Prostate gland (tissue), 2 donors: Measurements from ENCODE around the gene AGTRAP.

ENCODE experiments used
- POLR2AphosphoS5 ChIP-seq: sonication (generic); formaldehyde crosslinking; IDR thresholded peaks from one replicate; pipeline ENCODE4 v1.6.1; 2017; ENCODE audit warnings: antibody characterized with exemption
- TF ChIP-seq, protein P1 (sequence below), 4 experiments: fragments of 200-600 bp in 2 of 4; fragments of 450-650 bp in 2 of 4; sonication (generic) in 2 of 4; IDR thresholded peaks; 1 replicate in 3 of 4; 2 replicates in 1 of 4; pipeline ENCODE4 v1.5.1; 2016 to 2019; ENCODE audit warnings: antibody characterized with exemption in 4 of 4, mild to moderate bottlenecking in 2 of 4, moderate library complexity in 2 of 4

DNA sequence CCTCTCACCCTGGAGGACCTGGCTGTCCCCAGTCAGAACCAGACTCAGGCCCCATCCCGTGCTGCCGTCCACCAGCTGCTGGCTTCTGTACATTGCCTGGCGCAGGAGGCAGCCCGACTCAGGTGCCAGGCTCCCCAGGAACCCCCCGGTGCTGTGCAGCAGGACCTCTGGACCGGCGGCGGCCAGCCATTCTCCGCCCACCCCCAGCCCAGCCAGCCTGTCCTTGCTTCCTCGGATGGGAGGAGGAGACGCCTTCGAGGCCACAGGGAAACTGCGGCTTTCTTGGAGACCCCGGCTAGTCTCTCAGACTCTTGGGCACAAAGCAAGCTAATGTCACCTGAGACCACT lies 30.5 kb downstream of the AGTRAP start:
- TF ChIP-seq POLR2AphosphoS5, result no peak
- TF ChIP-seq, protein P1, sequence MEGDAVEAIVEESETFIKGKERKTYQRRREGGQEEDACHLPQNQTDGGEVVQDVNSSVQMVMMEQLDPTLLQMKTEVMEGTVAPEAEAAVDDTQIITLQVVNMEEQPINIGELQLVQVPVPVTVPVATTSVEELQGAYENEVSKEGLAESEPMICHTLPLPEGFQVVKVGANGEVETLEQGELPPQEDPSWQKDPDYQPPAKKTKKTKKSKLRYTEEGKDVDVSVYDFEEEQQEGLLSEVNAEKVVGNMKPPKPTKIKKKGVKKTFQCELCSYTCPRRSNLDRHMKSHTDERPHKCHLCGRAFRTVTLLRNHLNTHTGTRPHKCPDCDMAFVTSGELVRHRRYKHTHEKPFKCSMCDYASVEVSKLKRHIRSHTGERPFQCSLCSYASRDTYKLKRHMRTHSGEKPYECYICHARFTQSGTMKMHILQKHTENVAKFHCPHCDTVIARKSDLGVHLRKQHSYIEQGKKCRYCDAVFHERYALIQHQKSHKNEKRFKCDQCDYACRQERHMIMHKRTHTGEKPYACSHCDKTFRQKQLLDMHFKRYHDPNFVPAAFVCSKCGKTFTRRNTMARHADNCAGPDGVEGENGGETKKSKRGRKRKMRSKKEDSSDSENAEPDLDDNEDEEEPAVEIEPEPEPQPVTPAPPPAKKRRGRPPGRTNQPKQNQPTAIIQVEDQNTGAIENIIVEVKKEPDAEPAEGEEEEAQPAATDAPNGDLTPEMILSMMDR (IDR thresholded peaks at IDR 0.05), result no peak
